GM21529 (cell line): ENCODE measurements around the gene PLEKHO2.

Experiments
- ATAC-seq: cut with Tn5 transposase; IDR thresholded peaks from one replicate; pipeline ENCODE4 v1.9.1; 2021; ENCODE audit not compliant: unreplicated experiment

Gene PLEKHO2

GRCh38 chr15:64891561-64891960, 49.8 kb downstream of the PLEKHO2 start:
- no peak for ATAC-seq

GRCh38 chr15:64892847-64893403, 51.2 kb downstream of the PLEKHO2 start:
- no peak for ATAC-seq

- ATAC-seq, result peak; percentile 57
Measured at GRCh38 chr15:64893481-64894394, 52.0 kb downstream of the PLEKHO2 start.

- peak; percentile 39 for ATAC-seq
Measured at GRCh38 chr15:64894395-64895056, 52.8 kb downstream of the PLEKHO2 start.

GRCh38 chr15:64895285-64896065, 53.8 kb downstream of the PLEKHO2 start:
- peak; percentile 22 for ATAC-seq

- no peak for ATAC-seq
Measured at GRCh38 chr15:64896371-64897069, 54.8 kb downstream of the PLEKHO2 start.

- no peak for ATAC-seq
Measured at GRCh38 chr15:64897345-64897985, 55.8 kb downstream of the PLEKHO2 start.

GRCh38 chr15:64898406-64898805, 56.7 kb downstream of the PLEKHO2 start:
- ATAC-seq, result no peak

- no peak for ATAC-seq
Measured at GRCh38 chr15:64901141-64901540, 59.4 kb downstream of the PLEKHO2 start.

- ATAC-seq, result no peak
Measured at GRCh38 chr15:64901914-64902313, 60.2 kb downstream of the PLEKHO2 start.

GRCh38 chr15:64902863-64903262, 61.1 kb downstream of the PLEKHO2 start:
- ATAC-seq, result no peak

- no peak for ATAC-seq
Measured at GRCh38 chr15:64903326-64903950, 61.7 kb downstream of the PLEKHO2 start.

GRCh38 chr15:64904189-64904588, 62.5 kb downstream of the PLEKHO2 start:
- no peak for ATAC-seq

GRCh38 chr15:64905119-64905831, 63.6 kb downstream of the PLEKHO2 start:
- ATAC-seq, result no peak

- no peak for ATAC-seq
Measured at GRCh38 chr15:64905941-64906340, 64.2 kb downstream of the PLEKHO2 start.

GRCh38 chr15:64906402-64906801, 64.7 kb downstream of the PLEKHO2 start:
- no peak for ATAC-seq

- ATAC-seq, result no peak
Measured at GRCh38 chr15:64907991-64908390, 66.3 kb downstream of the PLEKHO2 start.

- no peak for ATAC-seq
Measured at GRCh38 chr15:64909546-64909945, 67.8 kb downstream of the PLEKHO2 start.
